BLaER1 (cell line): Measurements from ENCODE around the gene IRX4.

Experiments
- H3K27ac ChIP-seq: shearing (Covaris generic); formaldehyde crosslinking; 2 replicates; pipeline ENCODE4 v1.8.1; 2022
- H3K27me3 ChIP-seq: shearing (Covaris generic); formaldehyde crosslinking; 2 replicates; pipeline ENCODE4 v1.8.1; 2022
- H3K36me3 ChIP-seq: shearing (Covaris generic); formaldehyde crosslinking; 2 replicates; pipeline ENCODE4 v1.8.1; 2022
- H3K4me1 ChIP-seq: shearing (Covaris generic); formaldehyde crosslinking; 2 replicates; pipeline ENCODE4 v1.8.1; 2022
- H3K4me2 ChIP-seq: shearing (Covaris generic); formaldehyde crosslinking; 2 replicates; pipeline ENCODE4 v1.8.1; 2022
- H3K4me3 ChIP-seq: shearing (Covaris generic); formaldehyde crosslinking; 2 replicates; pipeline ENCODE4 v1.8.1; 2022
- H3K9ac ChIP-seq: shearing (Covaris generic); formaldehyde crosslinking; 2 replicates; pipeline ENCODE4 v1.8.1; 2022
- H3K9me3 ChIP-seq: shearing (Covaris generic); formaldehyde crosslinking; 2 replicates; pipeline ENCODE4 v1.8.1; 2022
- H4K20me1 ChIP-seq: shearing (Covaris generic); formaldehyde crosslinking; 2 replicates; pipeline ENCODE4 v1.8.1; 2022
- Cebpa-rat ChIP-seq: shearing (Covaris generic); IDR thresholded peaks from 2 replicates; pipeline ENCODE4 v1.8.1; 2022

IRX4 gene

GRCh38 chr5:1882337-1883119 is at the start of gene IRX4:
Gene IRX4, minus strand, starts transcription at chr5:1882925. Its CDS starts 278 bp downstream, at chr5:1882647.
- peaks cover 63% of the 10 kb centered on the region for H4K20me1 ChIP-seq
- H3K4me3 ChIP-seq = peak within 1 kb of the TSS; percentile 45; the same call in 1 of the 2 replicates
- H3K4me2 ChIP-seq = peak within 1 kb of the TSS; percentile 62
- H3K36me3 ChIP-seq = no peaks in the 10 kb centered on the region
- H3K9ac ChIP-seq = no peak within 1 kb of the TSS
- no peak within 1 kb of the TSS for H3K27ac ChIP-seq
- H3K27me3 ChIP-seq = peaks cover 100% of the 10 kb centered on the region
- peaks cover 62% of the 10 kb centered on the region for H3K9me3 ChIP-seq
- peaks cover 19% of the 10 kb centered on the region; the same call in 1 of the 2 replicates for H3K4me1 ChIP-seq
- no peak for TF ChIP-seq Cebpa-rat

- no peaks in the 10 kb centered on the region for H3K36me3 ChIP-seq
- H4K20me1 ChIP-seq = peaks cover 4% of the 10 kb centered on the region; the same call in 1 of the 2 replicates
- H3K9me3 ChIP-seq = no peaks in the 10 kb centered on the region
- H3K9ac ChIP-seq = peak overlapping the region; percentile 56
- peak overlapping the region; percentile 93 for H3K4me2 ChIP-seq
- peaks cover 41% of the 10 kb centered on the region for H3K27me3 ChIP-seq
- peak overlapping the region; percentile 63 for H3K4me3 ChIP-seq
- TF ChIP-seq Cebpa-rat = no peak
- peaks cover 36% of the 10 kb centered on the region for H3K4me1 ChIP-seq
- H3K27ac ChIP-seq = 0 out of 2 replicates have a peak overlapping the region, but pooled peaks have one; percentile 33
Observed at GRCh38 chr5:1931604-1932231, 49.0 kb upstream of the IRX4 start.

GRCh38 chr5:1930880-1931603 is 48.3 kb upstream of the IRX4 start:
- Histone ChIP-seq H3K36me3 (no peaks in the 10 kb centered on the region), H3K27ac (peak overlapping the region; percentile 35; the same call in 1 of the 2 replicates), H3K9me3 (no peaks in the 10 kb centered on the region), H3K4me1 (peaks cover 36% of the 10 kb centered on the region), H3K27me3 (peaks cover 42% of the 10 kb centered on the region), H3K9ac (peak overlapping the region; percentile 56), H4K20me1 (peaks cover 4% of the 10 kb centered on the region; the same call in 1 of the 2 replicates), H3K4me3 (peak overlapping the region; percentile 63), H3K4me2 (peak overlapping the region; percentile 93)
- TF ChIP-seq Cebpa-rat = no peak

- Histone ChIP-seq H3K27me3 (peaks cover 42% of the 10 kb centered on the region), H3K9ac (peak overlapping the region; percentile 56; the same call in 1 of the 2 replicates), H3K36me3 (no peaks in the 10 kb centered on the region), H3K4me1 (peaks cover 36% of the 10 kb centered on the region), H4K20me1 (peaks cover 4% of the 10 kb centered on the region; the same call in 1 of the 2 replicates), H3K4me2 (peak overlapping the region; percentile 93), H3K4me3 (peak overlapping the region; percentile 63), H3K9me3 (no peaks in the 10 kb centered on the region), H3K27ac (peak overlapping the region; percentile 35; the same call in 1 of the 2 replicates)
- no peak for TF ChIP-seq Cebpa-rat
Observed at GRCh38 chr5:1930501-1930879, 47.8 kb upstream of the IRX4 start.

GRCh38 chr5:1929108-1929991 is 46.6 kb upstream of the IRX4 start:
- no peak for TF ChIP-seq Cebpa-rat
- H4K20me1 ChIP-seq = peaks cover 4% of the 10 kb centered on the region; the same call in 1 of the 2 replicates
- no peak overlapping the region for H3K9ac ChIP-seq
- peaks cover 36% of the 10 kb centered on the region for H3K4me1 ChIP-seq
- H3K27ac ChIP-seq = no peak overlapping the region
- H3K9me3 ChIP-seq = no peaks in the 10 kb centered on the region
- H3K36me3 ChIP-seq = no peaks in the 10 kb centered on the region
- peaks cover 42% of the 10 kb centered on the region for H3K27me3 ChIP-seq
- peak overlapping the region; percentile 93 for H3K4me2 ChIP-seq
- H3K4me3 ChIP-seq = no peak overlapping the region

- Histone ChIP-seq H3K4me3 (no peak overlapping the region), H3K9me3 (no peaks in the 10 kb centered on the region), H3K9ac (no peak overlapping the region), H3K27me3 (peaks cover 33% of the 10 kb centered on the region), H3K36me3 (no peaks in the 10 kb centered on the region), H4K20me1 (peaks cover 4% of the 10 kb centered on the region; the same call in 1 of the 2 replicates), H3K4me2 (0 out of 2 replicates have a peak overlapping the region, but pooled peaks have one; percentile 8), H3K27ac (no peak overlapping the region), H3K4me1 (peaks cover 28% of the 10 kb centered on the region)
- TF ChIP-seq Cebpa-rat = no peak
Observed at GRCh38 chr5:1926471-1927341, 44.0 kb upstream of the IRX4 start.

- H4K20me1 ChIP-seq = peaks cover 4% of the 10 kb centered on the region; the same call in 1 of the 2 replicates
- H3K36me3 ChIP-seq = no peaks in the 10 kb centered on the region
- H3K9ac ChIP-seq = no peak overlapping the region
- TF ChIP-seq Cebpa-rat = no peak
- peaks cover 21% of the 10 kb centered on the region for H3K4me1 ChIP-seq
- H3K4me3 ChIP-seq = no peak overlapping the region
- H3K4me2 ChIP-seq = no peak overlapping the region
- H3K9me3 ChIP-seq = no peaks in the 10 kb centered on the region
- H3K27ac ChIP-seq = no peak overlapping the region
- peaks cover 27% of the 10 kb centered on the region for H3K27me3 ChIP-seq
Observed at GRCh38 chr5:1926071-1926440, 43.3 kb upstream of the IRX4 start.
